H1 (cell line): ENCODE results near the gene INTS6. TPM values are rescaled to one million over a fixed set of nuclear protein-coding genes. Genes with fewer than 3 reads are reported as not detected.

Source experiments
- BACH1 ChIP-seq: IDR thresholded peaks from 2 replicates; pipeline ENCODE4 v1.6.1; 2012; ENCODE audit warnings: low read length, improper control_type of control experiment
- EP300 ChIP-seq, 2 experiments: IDR thresholded peaks; 1 replicate in 1 of 2; 2 replicates in 1 of 2; pipeline ENCODE4 v1.6.1; 2011 to 2012; ENCODE audit warnings: low read depth in 2 of 2, low read length in 2 of 2, mild to moderate bottlenecking in 2 of 2, borderline replicate concordance in 1 of 2, inconsistent platforms in 1 of 2, moderate library complexity in 1 of 2
- MAFK ChIP-seq: IDR thresholded peaks from 2 replicates; pipeline ENCODE4 v1.6.1; 2012; ENCODE audit warnings: low read depth, mild to moderate bottlenecking, improper control_type of control experiment, low read length
- TAF7 ChIP-seq: optimal IDR thresholded peaks from 2 replicates; pipeline ENCODE3; 2011; ENCODE audit warnings: low read depth, mild to moderate bottlenecking, inconsistent platforms, low read length, moderate library complexity, borderline replicate concordance
- TBP ChIP-seq: IDR thresholded peaks from 2 replicates; pipeline ENCODE4 v1.6.1; 2011; ENCODE audit warnings: low read depth, low read length, improper control_type of control experiment
- ZNF274 ChIP-seq: IDR thresholded peaks from 2 replicates; pipeline ENCODE4 v1.7.0; 2012; ENCODE audit warnings: low read length, borderline replicate concordance; ENCODE audit errors: extremely low read depth
- polyA plus RNA-seq, 7 experiments: library from polyadenylated mRNA; depleted of rRNA in 3 of 7; stranded (reverse) in 5 of 7; unstranded in 2 of 7; fragments of >200 nt in 5 of 7; fragments of 200-250 nt in 2 of 7; gene quantifications; 1 replicate in 5 of 7; 2 replicates in 1 of 7; 4 replicates in 1 of 7; pipeline versions ENCODE4 v1.2.1 to v1.2.3, GENCODE V29; 2011 to 2013; ENCODE audit warnings: missing spikeins in 2 of 7, mixed read lengths in 2 of 7
- total RNA-seq: library from RNA; stranded (reverse); fragmentation: NEBNext Ultra II Directional; extraction: Animal tissue kit (Norgen Biotek cat#: 25700); gene quantifications from 2 replicates; pipeline ENCODE4 v1.2.1, GENCODE V29; 2021
- TF ChIP-seq, protein P1 (sequence below): IDR thresholded peaks from 2 replicates; pipeline ENCODE4 v1.6.1; 2011; ENCODE audit warnings: low read length, improper control_type of control experiment
- TF ChIP-seq, protein P2 (sequence below): IDR thresholded peaks from 2 replicates; pipeline ENCODE4 v1.6.1; 2011; ENCODE audit warnings: low read depth, mild to moderate bottlenecking, low read length; ENCODE audit not compliant: insufficient read depth

The INTS6 gene
- total and polyA plus RNA-seq, 2 of the 8 experiments (the other 6 are each of a cell fraction or from before 2014, with no cell fraction given), result 12.6 to 42.8 TPM

DNA sequence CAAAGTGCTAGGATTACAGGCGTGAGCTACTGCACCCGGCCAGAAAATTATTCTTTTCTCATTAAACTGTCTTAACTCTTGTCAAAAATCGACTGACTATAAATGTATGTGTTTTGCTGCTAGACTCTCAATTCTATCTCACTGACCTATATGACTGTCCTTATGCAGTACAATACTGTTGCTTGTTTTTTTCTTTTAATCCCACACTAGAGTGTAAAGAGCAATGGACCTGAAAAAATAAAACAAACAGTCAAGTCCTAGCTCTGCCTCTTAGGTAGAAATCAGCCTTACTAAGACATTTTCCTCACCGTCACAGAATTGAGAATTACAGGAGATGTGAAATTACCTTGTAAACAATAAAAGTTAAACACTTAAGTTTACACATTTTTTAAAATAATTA, 35.1 kb downstream of the INTS6 start (continued):
- TF ChIP-seq, protein P1, sequence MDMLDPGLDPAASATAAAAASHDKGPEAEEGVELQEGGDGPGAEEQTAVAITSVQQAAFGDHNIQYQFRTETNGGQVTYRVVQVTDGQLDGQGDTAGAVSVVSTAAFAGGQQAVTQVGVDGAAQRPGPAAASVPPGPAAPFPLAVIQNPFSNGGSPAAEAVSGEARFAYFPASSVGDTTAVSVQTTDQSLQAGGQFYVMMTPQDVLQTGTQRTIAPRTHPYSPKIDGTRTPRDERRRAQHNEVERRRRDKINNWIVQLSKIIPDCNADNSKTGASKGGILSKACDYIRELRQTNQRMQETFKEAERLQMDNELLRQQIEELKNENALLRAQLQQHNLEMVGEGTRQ, result no peak
- TF ChIP-seq, protein P2, sequence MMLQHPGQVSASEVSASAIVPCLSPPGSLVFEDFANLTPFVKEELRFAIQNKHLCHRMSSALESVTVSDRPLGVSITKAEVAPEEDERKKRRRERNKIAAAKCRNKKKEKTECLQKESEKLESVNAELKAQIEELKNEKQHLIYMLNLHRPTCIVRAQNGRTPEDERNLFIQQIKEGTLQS, result no peak
- TF ChIP-seq BACH1 (no peak), TAF7 (no peak), ZNF274 (no peak), EP300 (IDR thresholded peaks at IDR 0.05; ENCODE audit: borderline replicate concordance in 1 of 2, low read depth in 2 of 2, low read length in 2 of 2) (no peak), MAFK (no peak), TBP (no peak)
